K562 (cell line): ENCODE data around the gene TAS1R3. TPM values are rescaled to one million over a fixed set of nuclear protein-coding genes. Genes with fewer than 3 reads are reported as not detected.

ENCODE experiments used
- ATAC-seq: fragments of 200-7000 bp; cut with Tn5 transposase; 3 replicates; pipeline ENCODE4 v1.9.1; 2020; ENCODE audit warnings: moderate library complexity
- BruUV-seq: library from RNA; stranded (reverse); fragments of 400-500 nt; replicated peaks from 2 replicates; lab custom pipeline; 2021; lab: Mats Ljungman, UMichigan
- CTCF ChIA-PET: fragments of 300-600 bp; formaldehyde crosslinking; extraction: SDS; loops from one replicate; lab custom pipeline; 2021; ENCODE audit warnings: low intra/inter-chr PET ratio; lab: Yijun Ruan, JAX
- POLR2A ChIA-PET: fragments of 300-600, 350-650 bp; sonication (Branson Sonifier 250); formaldehyde crosslinking; extraction: SDS; loops from one replicate; lab custom pipeline; 2021; ENCODE audit warnings: antibody characterized with exemption, inconsistent platforms; lab: Yijun Ruan, JAX
- DNase-seq, 4 experiments: peaks; one replicate each; pipeline versions ENCODE4 v3.0.0 to v3.0.0-alpha.2; 2011 to 2018; ENCODE audit warnings: low spot score in 3 of 4, mixed read lengths in 3 of 4; ENCODE audit errors: extremely low read depth in 1 of 4
- FAIRE-seq: peaks from 2 replicates; lab custom pipeline; 2011; peaks lifted over from hg19 to GRCh38; lab: Jason Lieb, UNC
- H2AFZ ChIP-seq: 2 replicates; pipeline ENCODE4 v1.6.0; 2011; ENCODE audit warnings: low read depth, low read length, control low read depth, inconsistent platforms
- H3K27ac ChIP-seq: fragments of 200-600 bp; 3 replicates; pipeline ENCODE4 v1.8.0; 2011; ENCODE audit warnings: low read depth, mild to moderate bottlenecking, control low read depth, inconsistent platforms, low read length, moderate library complexity, mixed read lengths; ENCODE audit errors: extremely low read depth
- H3K27me3 ChIP-seq, 2 experiments: fragments of 300-600 bp in 1 of 2; 2 replicates in 1 of 2; 3 replicates in 1 of 2; pipeline versions ENCODE4 v1.6.0 to v1.8.0; 2011; ENCODE audit warnings: inconsistent platforms in 2 of 2, low read length in 2 of 2, mild to moderate bottlenecking in 1 of 2, mixed read lengths in 1 of 2, moderate library complexity in 1 of 2; ENCODE audit not compliant: control insufficient read depth in 2 of 2, insufficient read depth in 2 of 2
- H3K36me3 ChIP-seq: fragments of 300-600 bp; 3 replicates; pipeline ENCODE4 v1.8.0; 2011; ENCODE audit warnings: mild to moderate bottlenecking, low read length, inconsistent platforms; ENCODE audit not compliant: control insufficient read depth, insufficient read depth
- H3K4me1 ChIP-seq, 2 experiments: fragments of 200-600 bp in 1 of 2; replicated peaks in 1 of 2; 2 replicates in 1 of 2; 3 replicates in 1 of 2; pipeline versions ENCODE4 v1.5.1 to v1.8.0; 2011; ENCODE audit warnings: inconsistent platforms in 2 of 2, low read length in 2 of 2, mild to moderate bottlenecking in 1 of 2, mixed read lengths in 1 of 2, moderate library complexity in 1 of 2; ENCODE audit not compliant: control insufficient read depth in 2 of 2, insufficient read depth in 2 of 2
- H3K4me2 ChIP-seq: 2 replicates; pipeline ENCODE4 v1.6.1; 2011; ENCODE audit warnings: low read length, control low read depth, inconsistent platforms, mixed read lengths; ENCODE audit not compliant: insufficient read depth
- H3K4me3 ChIP-seq: fragments of 200-600 bp; sonication (generic), shearing (Covaris generic); 2 replicates; pipeline ENCODE4 v1.5.1; 2016; ENCODE audit warnings: control low read depth, inconsistent platforms
- H3K79me2 ChIP-seq: fragments of 200-600 bp; 3 replicates; pipeline ENCODE4 v1.8.0; 2011; ENCODE audit warnings: low read length, inconsistent platforms; ENCODE audit not compliant: control insufficient read depth, insufficient read depth
- H3K9ac ChIP-seq, 2 experiments: 2 replicates each; pipeline versions ENCODE4 v1.6.0 to v1.6.1; 2011; ENCODE audit warnings: low read depth in 2 of 2, low read length in 2 of 2, control low read depth in 1 of 2, inconsistent platforms in 1 of 2, mild to moderate bottlenecking in 1 of 2, mixed read lengths in 1 of 2; ENCODE audit not compliant: insufficient read depth in 1 of 2
- H3K9me1 ChIP-seq: one replicate; pipeline ENCODE4 v1.6.0; 2011; ENCODE audit warnings: inconsistent platforms, mild to moderate bottlenecking, low read length, moderate library complexity; ENCODE audit not compliant: control insufficient read depth, insufficient read depth
- H3K9me3 ChIP-seq: replicated peaks from 2 replicates; pipeline ENCODE4 v1.5.1; 2011; ENCODE audit warnings: low read depth, low read length, inconsistent platforms; ENCODE audit not compliant: control insufficient read depth, insufficient read depth
- H4K20me1 ChIP-seq: replicated peaks from 2 replicates; pipeline ENCODE4 v1.6.1; 2011; ENCODE audit warnings: low read length, inconsistent platforms, mixed read lengths; ENCODE audit not compliant: control insufficient read depth, insufficient read depth
- EHMT2 ChIP-seq: fragments of 450-650 bp; IDR thresholded peaks from 2 replicates; pipeline ENCODE4 v1.6.1; 2018; ENCODE audit warnings: antibody characterized with exemption
- EP300 ChIP-seq: IDR thresholded peaks from 2 replicates; pipeline ENCODE4 v1.6.1; 2012; ENCODE audit warnings: low read length, improper control_type of control experiment
- MIER1 ChIP-seq: fragments of 450-650 bp; IDR thresholded peaks from 2 replicates; pipeline ENCODE4 v1.6.1; 2016; ENCODE audit warnings: antibody characterized with exemption, mild to moderate bottlenecking, low read depth
- NR3C1 ChIP-seq: sonication (generic); formaldehyde crosslinking; IDR thresholded peaks from 2 replicates; pipeline ENCODE4 v1.8.1; 2022; ENCODE audit warnings: missing genetic modification reagents
- TCFL5 ChIP-seq: fragments of 250-450 bp; sonication (Bioruptor Pico); conservative IDR thresholded peaks from 2 replicates; pipeline ENCODE4 v1.6.1; 2021; ENCODE audit warnings: mild to moderate bottlenecking, moderate library complexity, matching md5 sums
- WGBS: fragments of 100-300 bp; shearing (Covaris generic); methylation state at CpG from one replicate; pipeline ENCODE4 v1.1.6; 2016; ENCODE audit warnings: low coverage, mixed read lengths; ENCODE audit not compliant: insufficient coverage; ENCODE audit errors: missing lambda C conversion rate; 5-methylcytosine and 5-hydroxymethylcytosine counted together
- in situ Hi-C: fragments of 300-500 bp; cut with MboI; formaldehyde crosslinking; loops from 4 replicates; pipeline ENCODE4 v1.15.0; 2018; ENCODE audit warnings: inconsistent platforms, mixed read lengths
- intact Hi-C: fragments of 100-400 bp; cut with micrococcal nuclease; formaldehyde crosslinking; loops from 2 replicates; pipeline ENCODE4 v1.14.2; 2022
- polyA plus RNA-seq, 8 experiments: library from polyadenylated mRNA; depleted of rRNA in 4 of 8; stranded (reverse) in 5 of 8; unstranded in 3 of 8; fragments of >200 nt; fragmentation: Nextera tagmentation in 2 of 8; fragmentation: Illumina TruSeq in 1 of 8; extraction: Ambion mirVana in 2 of 8; extraction: Trizol in 1 of 8; gene quantifications; 2 replicates each; pipeline versions ENCODE4 v1.2.1 to v1.2.3, GENCODE V29; 2011 to 2014; ENCODE audit warnings: inconsistent platforms in 1 of 8, missing spikeins in 1 of 8
- total RNA-seq, 7 experiments: library from RNA; depleted of rRNA in 6 of 7; stranded (reverse); fragments of >200 nt in 6 of 7; fragmentation: Illumina TruSeq in 2 of 7; extraction: Trizol in 2 of 7; gene quantifications; 2 replicates each; pipeline versions ENCODE4 v1.2.1 to v1.2.3, GENCODE V29; 2011 to 2021; ENCODE audit warnings: low replicate concordance in 1 of 7
- TF ChIP-seq, protein P1 (sequence below): fragments of 450-650 bp; IDR thresholded peaks from 2 replicates; pipeline ENCODE4 v1.6.1; 2016; ENCODE audit warnings: antibody characterized with exemption
- TF ChIP-seq, protein P2 (sequence below): fragments of 200-400 bp; formaldehyde crosslinking; IDR thresholded peaks from 2 replicates; pipeline ENCODE4 v1.6.1; 2017; ENCODE audit warnings: mild to moderate bottlenecking, low read depth, low read length, moderate library complexity
- TF ChIP-seq, protein P3 (sequence below): sonication (generic); formaldehyde crosslinking; IDR thresholded peaks from 2 replicates; pipeline ENCODE4 v1.8.0; 2022; ENCODE audit warnings: mild to moderate bottlenecking, missing genetic modification reagents, borderline replicate concordance

The TAS1R3 gene
- total and polyA plus RNA-seq, 9 of the 15 experiments (the other 6 are each of a cell fraction or from before 2014, with no cell fraction given), result 0.07 to 0.13 TPM; not detected in 7

DNA sequence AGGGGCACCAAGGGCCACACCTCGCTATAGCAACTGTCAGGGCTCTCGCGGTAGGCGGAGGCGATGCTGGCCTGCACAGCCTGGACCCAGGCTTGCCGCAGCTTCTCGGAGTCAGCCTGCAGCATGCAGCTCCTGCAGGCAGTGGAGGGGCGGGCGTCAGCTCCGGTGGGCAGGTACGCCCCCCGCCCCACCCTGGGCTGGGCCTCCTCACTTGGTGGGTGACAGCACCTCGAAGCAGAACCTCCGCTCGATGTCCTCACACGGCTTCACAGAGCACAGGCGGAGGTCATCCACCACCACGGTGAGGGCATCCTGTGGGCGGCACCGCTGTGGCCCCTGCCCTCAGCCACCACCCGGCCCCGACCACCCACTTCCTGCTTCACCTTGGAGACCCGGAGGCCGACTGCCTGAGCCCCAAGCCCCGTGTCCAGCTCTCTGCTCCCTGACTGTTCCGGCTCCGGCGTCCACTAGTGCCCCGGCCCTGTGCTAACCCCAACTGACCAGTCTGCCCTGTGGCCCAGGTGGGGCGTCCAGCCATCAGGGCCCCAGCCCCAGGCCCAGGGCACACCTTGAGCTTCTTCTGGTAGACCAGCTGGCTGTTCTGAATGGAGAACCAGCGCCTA is 33.2 kb upstream of the TAS1R3 start (continued):
- TF ChIP-seq, protein P1, sequence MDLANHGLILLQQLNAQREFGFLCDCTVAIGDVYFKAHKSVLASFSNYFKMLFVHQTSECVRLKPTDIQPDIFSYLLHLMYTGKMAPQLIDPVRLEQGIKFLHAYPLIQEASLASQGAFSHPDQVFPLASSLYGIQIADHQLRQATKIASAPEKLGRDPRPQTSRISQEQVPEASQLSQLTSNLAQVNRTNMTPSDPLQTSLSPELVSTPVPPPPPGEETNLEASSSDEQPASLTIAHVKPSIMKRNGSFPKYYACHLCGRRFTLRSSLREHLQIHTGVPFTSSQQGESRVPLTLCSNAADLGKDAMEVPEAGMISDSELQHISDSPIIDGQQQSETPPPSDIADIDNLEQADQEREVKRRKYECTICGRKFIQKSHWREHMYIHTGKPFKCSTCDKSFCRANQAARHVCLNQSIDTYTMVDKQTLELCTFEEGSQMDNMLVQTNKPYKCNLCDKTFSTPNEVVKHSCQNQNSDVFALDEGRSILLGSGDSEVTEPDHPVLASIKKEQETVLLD, result no peak

DNA sequence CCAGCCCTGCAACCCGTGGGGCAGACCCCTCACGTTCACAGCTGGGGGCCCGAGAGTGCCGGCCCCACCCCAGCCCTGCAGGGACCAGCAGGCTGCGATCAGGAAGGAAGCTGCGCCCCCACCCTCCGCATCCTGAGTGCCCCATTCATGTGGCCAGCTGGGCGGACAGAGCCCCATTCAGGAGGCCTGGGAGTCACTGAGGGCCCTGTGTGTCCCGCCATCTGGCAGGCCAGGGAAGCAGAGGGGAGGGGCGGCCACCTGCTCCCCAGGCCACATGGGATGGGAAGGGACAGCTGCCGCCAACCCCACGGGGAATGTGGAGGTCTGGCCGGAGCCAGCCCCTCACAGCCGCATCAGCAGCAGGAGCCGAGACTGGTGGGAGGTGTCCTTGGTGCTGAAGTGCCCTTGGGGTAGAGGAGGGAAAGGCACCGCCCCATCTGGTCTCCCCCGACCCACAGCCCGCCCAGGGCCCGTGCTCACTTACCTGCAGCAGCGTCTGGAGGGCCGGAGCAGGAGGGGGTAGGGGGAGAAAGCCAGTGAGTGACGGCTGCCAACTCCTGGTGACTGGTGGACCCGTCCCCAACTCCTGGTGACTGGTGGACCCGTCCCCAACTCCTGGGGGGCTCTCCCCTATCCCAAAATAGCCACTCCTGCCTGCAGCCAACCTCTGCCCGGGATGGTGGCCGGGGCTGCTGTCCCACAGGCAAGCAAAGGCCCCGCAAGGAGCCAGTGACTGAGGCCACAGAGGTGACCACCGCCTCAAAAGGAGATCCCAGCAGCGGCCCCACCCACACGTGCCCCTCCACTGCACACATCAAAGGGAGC is 32.0 kb upstream of the TAS1R3 start:
- ATAC-seq, result peak; percentile 62
- H3K9me1 ChIP-seq, result peaks cover 16% of the 10 kb centered on the region
- POLR2A ChIA-PET, result interaction anchor here (0.5 kb wide), 1 partner anchor 267 kb away, joined by 3 read pairs; no protein-coding TSS in a partner anchor
- intact Hi-C loops (loop anchor here (10.0 kb wide), 1 partner anchor 314 kb away; the partner anchor contains the start of gene PERM1), in situ Hi-C loops (no loop called here)
- H3K4me1 ChIP-seq, result peaks cover 4 to 76% of the 10 kb centered on the region in 2 experiments; a peak in 2 of 5 replicates
- BruUV-seq, result no TSS peak
- peaks cover 14% of the 10 kb centered on the region; the same call in 1 of the 2 replicates for H4K20me1 ChIP-seq
- no peak for FAIRE-seq
- H3K27ac ChIP-seq, result no peak overlapping the region
- 64% methylated on average over 27 of the region's 30 CpGs for WGBS
- CTCF ChIA-PET, result interaction anchor here (0.5 kb wide), 1 partner anchor 557 kb away, joined by 3 read pairs; no protein-coding TSS in a partner anchor
- H3K9ac ChIP-seq, result peak overlapping the region in 1 of 2 experiments; percentile 66; a peak in 1 of 4 replicates
- DNase-seq, result peak in 2 of 4 experiments; percentile 41 to 54
- no peak overlapping the region for H3K4me2 ChIP-seq
- no peak overlapping the region for H3K4me3 ChIP-seq
- H3K9me3 ChIP-seq, result no peaks in the 10 kb centered on the region
- peaks cover under 1% of the 10 kb centered on the region; the same call in 1 of the 3 replicates for H3K79me2 ChIP-seq
- no peaks in the 10 kb centered on the region for H3K27me3 ChIP-seq
- peaks cover 15% of the 10 kb centered on the region; the same call in 1 of the 3 replicates for H3K36me3 ChIP-seq
- no peak overlapping the region for H2AFZ ChIP-seq
- TF ChIP-seq EP300 (no peak), NR3C1 (CRISPR knock-in tag) (peak; percentile 48), TCFL5 (CRISPR knock-in tag) (no peak), EHMT2 (peak; percentile 89), MIER1 (peak; percentile 86)
- TF ChIP-seq, protein P2, sequence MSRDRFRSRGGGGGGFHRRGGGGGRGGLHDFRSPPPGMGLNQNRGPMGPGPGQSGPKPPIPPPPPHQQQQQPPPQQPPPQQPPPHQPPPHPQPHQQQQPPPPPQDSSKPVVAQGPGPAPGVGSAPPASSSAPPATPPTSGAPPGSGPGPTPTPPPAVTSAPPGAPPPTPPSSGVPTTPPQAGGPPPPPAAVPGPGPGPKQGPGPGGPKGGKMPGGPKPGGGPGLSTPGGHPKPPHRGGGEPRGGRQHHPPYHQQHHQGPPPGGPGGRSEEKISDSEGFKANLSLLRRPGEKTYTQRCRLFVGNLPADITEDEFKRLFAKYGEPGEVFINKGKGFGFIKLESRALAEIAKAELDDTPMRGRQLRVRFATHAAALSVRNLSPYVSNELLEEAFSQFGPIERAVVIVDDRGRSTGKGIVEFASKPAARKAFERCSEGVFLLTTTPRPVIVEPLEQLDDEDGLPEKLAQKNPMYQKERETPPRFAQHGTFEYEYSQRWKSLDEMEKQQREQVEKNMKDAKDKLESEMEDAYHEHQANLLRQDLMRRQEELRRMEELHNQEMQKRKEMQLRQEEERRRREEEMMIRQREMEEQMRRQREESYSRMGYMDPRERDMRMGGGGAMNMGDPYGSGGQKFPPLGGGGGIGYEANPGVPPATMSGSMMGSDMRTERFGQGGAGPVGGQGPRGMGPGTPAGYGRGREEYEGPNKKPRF, result no peak
- TF ChIP-seq, protein P3, sequence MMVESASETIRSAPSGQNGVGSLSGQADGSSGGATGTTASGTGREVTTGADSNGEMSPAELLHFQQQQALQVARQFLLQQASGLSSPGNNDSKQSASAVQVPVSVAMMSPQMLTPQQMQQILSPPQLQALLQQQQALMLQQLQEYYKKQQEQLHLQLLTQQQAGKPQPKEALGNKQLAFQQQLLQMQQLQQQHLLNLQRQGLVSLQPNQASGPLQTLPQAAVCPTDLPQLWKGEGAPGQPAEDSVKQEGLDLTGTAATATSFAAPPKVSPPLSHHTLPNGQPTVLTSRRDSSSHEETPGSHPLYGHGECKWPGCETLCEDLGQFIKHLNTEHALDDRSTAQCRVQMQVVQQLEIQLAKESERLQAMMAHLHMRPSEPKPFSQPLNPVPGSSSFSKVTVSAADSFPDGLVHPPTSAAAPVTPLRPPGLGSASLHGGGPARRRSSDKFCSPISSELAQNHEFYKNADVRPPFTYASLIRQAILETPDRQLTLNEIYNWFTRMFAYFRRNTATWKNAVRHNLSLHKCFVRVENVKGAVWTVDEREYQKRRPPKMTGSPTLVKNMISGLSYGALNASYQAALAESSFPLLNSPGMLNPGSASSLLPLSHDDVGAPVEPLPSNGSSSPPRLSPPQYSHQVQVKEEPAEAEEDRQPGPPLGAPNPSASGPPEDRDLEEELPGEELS (CRISPR knock-in tag), result 0 out of 2 replicates have a peak, but pooled peaks have one; percentile 15
